Smooth muscle cell (in vitro differentiated cells): ENCODE data around the gene SNRNP48. TPM values are rescaled to one million over a fixed set of nuclear protein-coding genes. Genes with fewer than 3 reads are reported as not detected.
A peak's percentile ranks its signal among the peaks of the same experiment; 100 is the strongest.

Source experiments
- DNase-seq: peaks from one replicate; lab custom pipeline; 2025; ENCODE audit not compliant: unreplicated experiment; lab: John Stamatoyannopoulos, UW
- H2AFZ ChIP-seq: fragments of 200-600 bp; sonication (generic); 2 replicates; pipeline ENCODE4 v1.6.0; 2016; ENCODE audit warnings: antibody characterized with exemption, low read depth, mild to moderate bottlenecking
- H3F3A ChIP-seq: fragments of 200-600 bp; sonication (generic); 2 replicates; pipeline ENCODE4 v1.6.0; 2017; ENCODE audit warnings: antibody characterized with exemption, low read depth
- H3K27ac ChIP-seq: fragments of 200-600 bp; sonication (generic); 2 replicates; pipeline ENCODE4 v1.5.1; 2016; ENCODE audit warnings: low read depth, mild to moderate bottlenecking
- H3K27me3 ChIP-seq: fragments of 200-600 bp; sonication (generic); 2 replicates; pipeline ENCODE4 v1.6.1; 2016; ENCODE audit warnings: low read depth, mild to moderate bottlenecking
- H3K36me3 ChIP-seq: fragments of 200-600 bp; sonication (generic); 2 replicates; pipeline ENCODE4 v1.5.1; 2016; ENCODE audit warnings: low read depth
- H3K4me1 ChIP-seq: fragments of 200-600 bp; sonication (generic); 2 replicates; pipeline ENCODE4 v1.5.1; 2016; ENCODE audit warnings: low read depth
- H3K4me2 ChIP-seq: fragments of 200-600 bp; sonication (generic); 2 replicates; pipeline ENCODE4 v1.6.0; 2016; ENCODE audit warnings: mild to moderate bottlenecking
- H3K4me3 ChIP-seq: fragments of 200-600 bp; sonication (generic); 2 replicates; pipeline ENCODE4 v1.5.1; 2016; ENCODE audit warnings: mild to moderate bottlenecking
- H3K79me2 ChIP-seq: fragments of 200-600 bp; sonication (generic); 2 replicates; pipeline ENCODE4 v1.6.0; 2016; ENCODE audit warnings: low read depth, mild to moderate bottlenecking
- H3K9ac ChIP-seq: fragments of 200-600 bp; sonication (generic); 2 replicates; pipeline ENCODE4 v1.6.0; 2016; ENCODE audit warnings: low read depth
- H3K9me3 ChIP-seq: fragments of 200-600 bp; sonication (generic); replicated peaks from 2 replicates; pipeline ENCODE4 v1.5.1; 2016; ENCODE audit warnings: low read depth
- H4K20me1 ChIP-seq: fragments of 200-600 bp; sonication (generic); 2 replicates; pipeline ENCODE4 v1.6.0; 2016; ENCODE audit warnings: low read depth
- WGBS: methylation state at CpG from one replicate; pipeline ENCODE4 v1.1.7; 2016; ENCODE audit warnings: low lambda C conversion rate; 5-methylcytosine and 5-hydroxymethylcytosine counted together
- polyA plus RNA-seq: library from polyadenylated mRNA; unstranded; fragments of >200 nt; fragmentation: Nextera tagmentation; extraction: Ambion mirVana; gene quantifications from 2 replicates; pipeline ENCODE4 v1.2.1, GENCODE V29; 2016
- total RNA-seq: library from RNA; depleted of rRNA; stranded (reverse); fragments of >200 nt; gene quantifications from 2 replicates; pipeline ENCODE4 v1.2.3, GENCODE V29; 2014
- TF ChIP-seq, protein P1 (sequence below): fragments of 200-600 bp; sonication (generic); IDR thresholded peaks from 2 replicates; pipeline ENCODE4 v1.5.1; 2017; ENCODE audit warnings: borderline replicate concordance, mild to moderate bottlenecking, antibody characterized with exemption; ENCODE audit not compliant: insufficient read depth, poor library complexity, severe bottlenecking

SNRNP48 gene
- total and polyA plus RNA-seq, 2 experiments from 2014 or later, result 3.2 to 11.0 TPM

DNA sequence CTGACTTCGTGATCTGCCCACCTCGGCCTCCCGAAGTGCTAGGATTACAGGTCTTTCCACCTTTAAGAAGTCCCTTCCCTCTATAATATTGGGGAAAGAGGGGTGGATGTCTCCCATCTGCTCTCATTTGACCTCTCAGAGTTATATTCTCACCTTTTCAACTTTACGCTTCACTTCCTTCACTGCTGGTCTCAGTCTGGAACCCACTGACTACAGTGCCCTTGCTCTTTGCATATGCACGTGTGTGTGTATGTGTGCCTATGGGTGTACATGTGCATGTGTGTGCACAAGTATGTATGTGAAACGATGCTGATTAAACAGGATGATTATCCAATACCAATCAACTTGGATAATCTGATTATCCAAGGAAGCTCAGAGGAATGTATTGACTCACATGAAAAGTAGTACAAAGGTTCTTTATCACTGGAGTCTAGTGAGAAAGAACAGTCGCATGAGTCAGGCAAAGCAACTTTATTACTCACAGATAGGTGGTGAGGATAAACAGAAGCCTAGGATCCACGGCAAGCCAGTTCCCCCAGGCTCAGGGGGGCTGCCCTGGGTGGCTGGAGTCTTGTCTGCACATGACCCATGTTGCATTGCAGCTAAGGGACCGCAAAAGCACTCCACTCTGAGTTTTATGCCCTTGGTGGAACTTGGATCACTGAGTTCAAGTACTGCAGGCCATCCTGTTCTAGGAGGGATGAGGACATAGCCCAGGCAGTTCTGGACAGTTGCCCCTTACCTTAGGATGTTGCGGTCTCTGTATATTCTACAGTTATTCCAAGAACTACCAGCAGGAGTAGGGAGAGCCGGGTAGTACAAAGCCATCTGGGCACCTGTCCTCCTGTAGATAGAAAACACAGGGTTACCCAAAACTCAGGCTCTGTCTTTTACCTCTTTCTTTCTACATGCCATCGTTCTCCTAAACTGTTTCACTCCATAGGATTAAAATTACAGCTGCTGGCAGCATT lies 50.9 kb downstream of the SNRNP48 start:
- H3K27me3 ChIP-seq, result no peaks in the 10 kb centered on the region
- H3F3A ChIP-seq, result no peaks in the 10 kb centered on the region
- peak overlapping the region; percentile 24 for H2AFZ ChIP-seq
- no peak for DNase-seq
- H3K4me2 ChIP-seq, result no peak overlapping the region
- H3K9me3 ChIP-seq, result no peaks in the 10 kb centered on the region
- 67% methylated on average over 12 of the region's 12 CpGs for WGBS
- H3K4me3 ChIP-seq, result no peak overlapping the region
- TF ChIP-seq, protein P1, sequence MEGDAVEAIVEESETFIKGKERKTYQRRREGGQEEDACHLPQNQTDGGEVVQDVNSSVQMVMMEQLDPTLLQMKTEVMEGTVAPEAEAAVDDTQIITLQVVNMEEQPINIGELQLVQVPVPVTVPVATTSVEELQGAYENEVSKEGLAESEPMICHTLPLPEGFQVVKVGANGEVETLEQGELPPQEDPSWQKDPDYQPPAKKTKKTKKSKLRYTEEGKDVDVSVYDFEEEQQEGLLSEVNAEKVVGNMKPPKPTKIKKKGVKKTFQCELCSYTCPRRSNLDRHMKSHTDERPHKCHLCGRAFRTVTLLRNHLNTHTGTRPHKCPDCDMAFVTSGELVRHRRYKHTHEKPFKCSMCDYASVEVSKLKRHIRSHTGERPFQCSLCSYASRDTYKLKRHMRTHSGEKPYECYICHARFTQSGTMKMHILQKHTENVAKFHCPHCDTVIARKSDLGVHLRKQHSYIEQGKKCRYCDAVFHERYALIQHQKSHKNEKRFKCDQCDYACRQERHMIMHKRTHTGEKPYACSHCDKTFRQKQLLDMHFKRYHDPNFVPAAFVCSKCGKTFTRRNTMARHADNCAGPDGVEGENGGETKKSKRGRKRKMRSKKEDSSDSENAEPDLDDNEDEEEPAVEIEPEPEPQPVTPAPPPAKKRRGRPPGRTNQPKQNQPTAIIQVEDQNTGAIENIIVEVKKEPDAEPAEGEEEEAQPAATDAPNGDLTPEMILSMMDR, result peak; percentile 11
- H4K20me1 ChIP-seq, result no peaks in the 10 kb centered on the region
- H3K79me2 ChIP-seq, result no peaks in the 10 kb centered on the region
- H3K36me3 ChIP-seq, result no peaks in the 10 kb centered on the region
- H3K9ac ChIP-seq, result peak overlapping the region; percentile 46
- no peaks in the 10 kb centered on the region for H3K4me1 ChIP-seq
- peak overlapping the region; percentile 62 for H3K27ac ChIP-seq

DNA sequence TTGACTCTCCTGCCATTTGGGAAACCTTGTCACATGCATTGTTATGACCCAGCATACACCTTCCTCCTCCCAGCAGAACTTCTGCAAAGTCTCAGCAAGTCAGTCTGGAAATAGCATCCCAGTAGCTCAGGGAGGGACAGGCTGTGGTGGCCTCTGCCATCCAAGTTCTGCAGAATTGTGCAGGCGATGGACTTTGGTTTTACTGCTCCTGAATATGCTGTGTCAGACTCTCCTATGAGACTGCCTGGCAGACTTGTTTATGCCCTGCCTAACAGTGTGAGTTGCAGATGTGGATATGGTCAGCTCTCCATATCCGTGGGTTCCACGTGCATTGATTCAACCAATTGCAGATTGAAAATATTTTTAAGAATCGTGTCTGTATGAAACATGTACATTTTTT lies 52.8 kb downstream of the SNRNP48 start:
- Histone ChIP-seq H3K9ac (no peak overlapping the region), H3K79me2 (no peaks in the 10 kb centered on the region), H3K27me3 (no peaks in the 10 kb centered on the region), H4K20me1 (no peaks in the 10 kb centered on the region), H3K4me3 (no peak overlapping the region), H3K9me3 (no peaks in the 10 kb centered on the region), H3K4me1 (no peaks in the 10 kb centered on the region), H3K36me3 (no peaks in the 10 kb centered on the region), H3K4me2 (no peak overlapping the region), H3K27ac (no peak overlapping the region), H2AFZ (no peak overlapping the region), H3F3A (no peaks in the 10 kb centered on the region)
- 82% methylated on average over 4 of the region's 4 CpGs for WGBS
- no peak for DNase-seq
- TF ChIP-seq, protein P1, result no peak

DNA sequence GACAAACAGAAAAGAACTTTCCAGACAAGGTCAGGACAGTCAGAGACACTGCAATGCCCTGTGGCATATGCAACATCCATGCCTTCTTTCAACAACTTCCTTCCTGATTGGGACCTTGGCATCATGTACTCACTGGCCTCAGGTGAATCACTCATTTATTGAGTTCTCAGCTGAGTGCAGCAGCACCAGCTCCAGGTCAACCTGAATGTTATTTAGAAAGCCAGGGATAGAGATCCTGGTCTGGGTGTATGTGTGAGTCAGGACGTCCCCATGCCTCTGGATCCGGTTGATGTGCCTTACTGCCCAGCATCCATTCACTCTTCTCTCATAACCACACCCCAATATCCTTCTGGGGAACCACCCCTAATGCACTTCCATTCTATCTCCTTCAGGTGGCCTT lies 54.4 kb downstream of the SNRNP48 start:
- no peak for DNase-seq
- no peaks in the 10 kb centered on the region for H3K79me2 ChIP-seq
- H3K4me3 ChIP-seq, result no peak overlapping the region
- no peaks in the 10 kb centered on the region for H4K20me1 ChIP-seq
- H3K4me1 ChIP-seq, result no peaks in the 10 kb centered on the region
- TF ChIP-seq, protein P1, result no peak
- H3K9me3 ChIP-seq, result no peaks in the 10 kb centered on the region
- no peak overlapping the region for H3K9ac ChIP-seq
- H3K27ac ChIP-seq, result no peak overlapping the region
- no peaks in the 10 kb centered on the region for H3F3A ChIP-seq
- WGBS, result 96% methylated on average over 2 of the region's 2 CpGs
- H2AFZ ChIP-seq, result no peak overlapping the region
- no peaks in the 10 kb centered on the region for H3K36me3 ChIP-seq
- no peak overlapping the region for H3K4me2 ChIP-seq
- H3K27me3 ChIP-seq, result no peaks in the 10 kb centered on the region
